Measurements from ENCODE around the gene MN1.

DNA sequence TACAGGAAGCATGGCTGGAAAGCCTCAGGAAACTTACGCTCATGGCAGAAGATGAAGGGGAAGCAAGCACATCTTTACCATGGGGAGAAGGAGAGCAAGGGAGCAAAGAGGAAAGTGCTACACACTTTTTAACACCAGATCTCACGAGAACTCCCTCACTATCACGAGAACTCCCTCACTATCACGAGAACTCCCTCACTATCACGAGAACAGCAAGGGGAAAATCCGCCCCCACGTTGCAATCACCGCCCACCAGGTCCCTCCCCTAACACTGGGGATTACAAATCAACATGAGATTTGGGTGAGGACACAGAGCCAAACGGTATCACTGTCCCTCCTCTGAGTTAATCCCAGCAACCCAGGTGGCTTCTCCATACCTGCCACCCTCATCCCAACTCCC lies 84.5 kb downstream of the MN1 start:
- no peak for TF ChIP-seq FOS (IDR thresholded peaks at IDR 0.05; ENCODE audit: low read depth, low read length)
- TF ChIP-seq SMC3 (IDR thresholded peaks at IDR 0.05; ENCODE audit: low read depth, low read length), result no peak
- TF ChIP-seq, protein P1, sequence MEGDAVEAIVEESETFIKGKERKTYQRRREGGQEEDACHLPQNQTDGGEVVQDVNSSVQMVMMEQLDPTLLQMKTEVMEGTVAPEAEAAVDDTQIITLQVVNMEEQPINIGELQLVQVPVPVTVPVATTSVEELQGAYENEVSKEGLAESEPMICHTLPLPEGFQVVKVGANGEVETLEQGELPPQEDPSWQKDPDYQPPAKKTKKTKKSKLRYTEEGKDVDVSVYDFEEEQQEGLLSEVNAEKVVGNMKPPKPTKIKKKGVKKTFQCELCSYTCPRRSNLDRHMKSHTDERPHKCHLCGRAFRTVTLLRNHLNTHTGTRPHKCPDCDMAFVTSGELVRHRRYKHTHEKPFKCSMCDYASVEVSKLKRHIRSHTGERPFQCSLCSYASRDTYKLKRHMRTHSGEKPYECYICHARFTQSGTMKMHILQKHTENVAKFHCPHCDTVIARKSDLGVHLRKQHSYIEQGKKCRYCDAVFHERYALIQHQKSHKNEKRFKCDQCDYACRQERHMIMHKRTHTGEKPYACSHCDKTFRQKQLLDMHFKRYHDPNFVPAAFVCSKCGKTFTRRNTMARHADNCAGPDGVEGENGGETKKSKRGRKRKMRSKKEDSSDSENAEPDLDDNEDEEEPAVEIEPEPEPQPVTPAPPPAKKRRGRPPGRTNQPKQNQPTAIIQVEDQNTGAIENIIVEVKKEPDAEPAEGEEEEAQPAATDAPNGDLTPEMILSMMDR (conservative IDR thresholded peaks at IDR 0.05; ENCODE audit: low read depth, low read length), result no peak
- TF ChIP-seq, protein P2, sequence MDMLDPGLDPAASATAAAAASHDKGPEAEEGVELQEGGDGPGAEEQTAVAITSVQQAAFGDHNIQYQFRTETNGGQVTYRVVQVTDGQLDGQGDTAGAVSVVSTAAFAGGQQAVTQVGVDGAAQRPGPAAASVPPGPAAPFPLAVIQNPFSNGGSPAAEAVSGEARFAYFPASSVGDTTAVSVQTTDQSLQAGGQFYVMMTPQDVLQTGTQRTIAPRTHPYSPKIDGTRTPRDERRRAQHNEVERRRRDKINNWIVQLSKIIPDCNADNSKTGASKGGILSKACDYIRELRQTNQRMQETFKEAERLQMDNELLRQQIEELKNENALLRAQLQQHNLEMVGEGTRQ (IDR thresholded peaks at IDR 0.05; ENCODE audit: low read depth, low read length), result no peak
- TF ChIP-seq CHD1 (IDR thresholded peaks at IDR 0.05; ENCODE audit: low read depth, low read length), result no peak
- TF ChIP-seq POLR2A (IDR thresholded peaks at IDR 0.05; ENCODE audit: low read depth, low read length), result no peak
- TF ChIP-seq RAD21 (IDR thresholded peaks at IDR 0.05; ENCODE audit: low read length), result no peak
- TF ChIP-seq RCOR1 (IDR thresholded peaks at IDR 0.05; ENCODE audit: insufficient replicate concordance, low read length), result no peak
- no peak for TF ChIP-seq RFX5 (IDR thresholded peaks at IDR 0.05; ENCODE audit: low read depth, low read length)
- TF ChIP-seq NFE2L2 (IDR thresholded peaks at IDR 0.05; ENCODE audit: low read depth, low read length), result no peak
